ENCODE data around the gene LSM4. TPM values are rescaled to one million over a fixed set of nuclear protein-coding genes. Genes with fewer than 3 reads are reported as not detected.

Gene LSM4
- total and polyA plus RNA-seq, 10 of the 15 experiments (the other 5 are each of a cell fraction or from before 2014, with no cell fraction given): 12.6 to 652 (median 217) TPM

DNA sequence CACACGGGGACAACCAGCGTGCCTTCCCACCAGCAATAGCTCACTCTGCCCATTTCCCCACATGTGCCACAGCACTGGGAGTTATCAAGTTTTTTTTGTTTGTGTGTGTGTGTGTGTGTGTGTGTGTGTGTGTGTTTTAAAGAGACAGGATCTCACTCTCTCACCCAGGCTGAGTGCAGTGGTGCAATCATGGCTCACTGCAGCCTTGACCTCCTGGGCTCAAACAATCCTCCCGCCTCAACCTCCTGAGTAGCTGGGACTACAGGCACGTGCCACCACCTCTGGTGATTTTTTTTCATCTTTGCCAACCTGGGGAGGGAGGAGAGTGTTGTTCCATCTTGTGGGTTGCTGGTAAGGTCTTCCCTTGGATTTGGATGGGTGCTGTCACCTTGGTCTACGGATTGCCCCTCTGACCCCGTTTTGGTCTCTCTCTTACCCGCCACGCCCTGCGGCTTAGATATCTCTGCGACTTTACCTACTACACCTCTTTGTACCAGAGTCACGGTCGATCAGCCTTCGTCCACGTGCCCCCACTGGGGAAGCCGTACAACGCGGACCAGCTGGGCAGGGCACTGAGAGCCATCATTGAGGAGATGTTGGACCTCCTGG lies 40.2 kb upstream of the LSM4 start:
- no peaks in the 10 kb centered on the region; the same call in 2 of the 3 replicates for H3K9me3 ChIP-seq (replicated peaks; ENCODE audit: control insufficient read depth, insufficient read depth, low read length)
- H3K27ac ChIP-seq (ENCODE audit: control insufficient read depth, insufficient read depth): no peak overlapping the region
- CTCF ChIA-PET: no interaction called here
- RAD21 ChIA-PET (ENCODE audit: unreplicated experiment): no interaction called here
- no peak overlapping the region for H3K9ac ChIP-seq (ENCODE audit: control insufficient read depth, insufficient read depth, low read length)
- TF ChIP-seq ZZZ3 (IDR thresholded peaks at IDR 0.05; ENCODE audit: control insufficient read depth, insufficient read length, low read depth) (no peak), RB1 (IDR thresholded peaks at IDR 0.05; ENCODE audit: borderline replicate concordance) (no peak), YBX1 (IDR thresholded peaks at IDR 0.05) (no peak), ZNF24 (IDR thresholded peaks at IDR 0.05) (no peak), STAT3 (IDR thresholded peaks at IDR 0.05; ENCODE audit: low read depth, low read length) (no peak)
- TF ChIP-seq, protein P1, sequence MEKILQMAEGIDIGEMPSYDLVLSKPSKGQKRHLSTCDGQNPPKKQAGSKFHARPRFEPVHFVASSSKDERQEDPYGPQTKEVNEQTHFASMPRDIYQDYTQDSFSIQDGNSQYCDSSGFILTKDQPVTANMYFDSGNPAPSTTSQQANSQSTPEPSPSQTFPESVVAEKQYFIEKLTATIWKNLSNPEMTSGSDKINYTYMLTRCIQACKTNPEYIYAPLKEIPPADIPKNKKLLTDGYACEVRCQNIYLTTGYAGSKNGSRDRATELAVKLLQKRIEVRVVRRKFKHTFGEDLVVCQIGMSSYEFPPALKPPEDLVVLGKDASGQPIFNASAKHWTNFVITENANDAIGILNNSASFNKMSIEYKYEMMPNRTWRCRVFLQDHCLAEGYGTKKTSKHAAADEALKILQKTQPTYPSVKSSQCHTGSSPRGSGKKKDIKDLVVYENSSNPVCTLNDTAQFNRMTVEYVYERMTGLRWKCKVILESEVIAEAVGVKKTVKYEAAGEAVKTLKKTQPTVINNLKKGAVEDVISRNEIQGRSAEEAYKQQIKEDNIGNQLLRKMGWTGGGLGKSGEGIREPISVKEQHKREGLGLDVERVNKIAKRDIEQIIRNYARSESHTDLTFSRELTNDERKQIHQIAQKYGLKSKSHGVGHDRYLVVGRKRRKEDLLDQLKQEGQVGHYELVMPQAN (conservative IDR thresholded peaks at IDR 0.05): no peak
- TF ChIP-seq, protein P2, sequence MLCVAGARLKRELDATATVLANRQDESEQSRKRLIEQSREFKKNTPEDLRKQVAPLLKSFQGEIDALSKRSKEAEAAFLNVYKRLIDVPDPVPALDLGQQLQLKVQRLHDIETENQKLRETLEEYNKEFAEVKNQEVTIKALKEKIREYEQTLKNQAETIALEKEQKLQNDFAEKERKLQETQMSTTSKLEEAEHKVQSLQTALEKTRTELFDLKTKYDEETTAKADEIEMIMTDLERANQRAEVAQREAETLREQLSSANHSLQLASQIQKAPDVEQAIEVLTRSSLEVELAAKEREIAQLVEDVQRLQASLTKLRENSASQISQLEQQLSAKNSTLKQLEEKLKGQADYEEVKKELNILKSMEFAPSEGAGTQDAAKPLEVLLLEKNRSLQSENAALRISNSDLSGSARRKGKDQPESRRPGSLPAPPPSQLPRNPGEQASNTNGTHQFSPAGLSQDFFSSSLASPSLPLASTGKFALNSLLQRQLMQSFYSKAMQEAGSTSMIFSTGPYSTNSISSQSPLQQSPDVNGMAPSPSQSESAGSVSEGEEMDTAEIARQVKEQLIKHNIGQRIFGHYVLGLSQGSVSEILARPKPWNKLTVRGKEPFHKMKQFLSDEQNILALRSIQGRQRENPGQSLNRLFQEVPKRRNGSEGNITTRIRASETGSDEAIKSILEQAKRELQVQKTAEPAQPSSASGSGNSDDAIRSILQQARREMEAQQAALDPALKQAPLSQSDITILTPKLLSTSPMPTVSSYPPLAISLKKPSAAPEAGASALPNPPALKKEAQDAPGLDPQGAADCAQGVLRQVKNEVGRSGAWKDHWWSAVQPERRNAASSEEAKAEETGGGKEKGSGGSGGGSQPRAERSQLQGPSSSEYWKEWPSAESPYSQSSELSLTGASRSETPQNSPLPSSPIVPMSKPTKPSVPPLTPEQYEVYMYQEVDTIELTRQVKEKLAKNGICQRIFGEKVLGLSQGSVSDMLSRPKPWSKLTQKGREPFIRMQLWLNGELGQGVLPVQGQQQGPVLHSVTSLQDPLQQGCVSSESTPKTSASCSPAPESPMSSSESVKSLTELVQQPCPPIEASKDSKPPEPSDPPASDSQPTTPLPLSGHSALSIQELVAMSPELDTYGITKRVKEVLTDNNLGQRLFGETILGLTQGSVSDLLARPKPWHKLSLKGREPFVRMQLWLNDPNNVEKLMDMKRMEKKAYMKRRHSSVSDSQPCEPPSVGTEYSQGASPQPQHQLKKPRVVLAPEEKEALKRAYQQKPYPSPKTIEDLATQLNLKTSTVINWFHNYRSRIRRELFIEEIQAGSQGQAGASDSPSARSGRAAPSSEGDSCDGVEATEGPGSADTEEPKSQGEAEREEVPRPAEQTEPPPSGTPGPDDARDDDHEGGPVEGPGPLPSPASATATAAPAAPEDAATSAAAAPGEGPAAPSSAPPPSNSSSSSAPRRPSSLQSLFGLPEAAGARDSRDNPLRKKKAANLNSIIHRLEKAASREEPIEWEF (IDR thresholded peaks at IDR 0.05; ENCODE audit: insufficient replicate concordance, low read depth, low read length): no peak
- TF ChIP-seq, protein P3, sequence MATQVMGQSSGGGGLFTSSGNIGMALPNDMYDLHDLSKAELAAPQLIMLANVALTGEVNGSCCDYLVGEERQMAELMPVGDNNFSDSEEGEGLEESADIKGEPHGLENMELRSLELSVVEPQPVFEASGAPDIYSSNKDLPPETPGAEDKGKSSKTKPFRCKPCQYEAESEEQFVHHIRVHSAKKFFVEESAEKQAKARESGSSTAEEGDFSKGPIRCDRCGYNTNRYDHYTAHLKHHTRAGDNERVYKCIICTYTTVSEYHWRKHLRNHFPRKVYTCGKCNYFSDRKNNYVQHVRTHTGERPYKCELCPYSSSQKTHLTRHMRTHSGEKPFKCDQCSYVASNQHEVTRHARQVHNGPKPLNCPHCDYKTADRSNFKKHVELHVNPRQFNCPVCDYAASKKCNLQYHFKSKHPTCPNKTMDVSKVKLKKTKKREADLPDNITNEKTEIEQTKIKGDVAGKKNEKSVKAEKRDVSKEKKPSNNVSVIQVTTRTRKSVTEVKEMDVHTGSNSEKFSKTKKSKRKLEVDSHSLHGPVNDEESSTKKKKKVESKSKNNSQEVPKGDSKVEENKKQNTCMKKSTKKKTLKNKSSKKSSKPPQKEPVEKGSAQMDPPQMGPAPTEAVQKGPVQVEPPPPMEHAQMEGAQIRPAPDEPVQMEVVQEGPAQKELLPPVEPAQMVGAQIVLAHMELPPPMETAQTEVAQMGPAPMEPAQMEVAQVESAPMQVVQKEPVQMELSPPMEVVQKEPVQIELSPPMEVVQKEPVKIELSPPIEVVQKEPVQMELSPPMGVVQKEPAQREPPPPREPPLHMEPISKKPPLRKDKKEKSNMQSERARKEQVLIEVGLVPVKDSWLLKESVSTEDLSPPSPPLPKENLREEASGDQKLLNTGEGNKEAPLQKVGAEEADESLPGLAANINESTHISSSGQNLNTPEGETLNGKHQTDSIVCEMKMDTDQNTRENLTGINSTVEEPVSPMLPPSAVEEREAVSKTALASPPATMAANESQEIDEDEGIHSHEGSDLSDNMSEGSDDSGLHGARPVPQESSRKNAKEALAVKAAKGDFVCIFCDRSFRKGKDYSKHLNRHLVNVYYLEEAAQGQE (IDR thresholded peaks at IDR 0.05; ENCODE audit: low read depth, low read length): no peak
- TF ChIP-seq, protein P4, sequence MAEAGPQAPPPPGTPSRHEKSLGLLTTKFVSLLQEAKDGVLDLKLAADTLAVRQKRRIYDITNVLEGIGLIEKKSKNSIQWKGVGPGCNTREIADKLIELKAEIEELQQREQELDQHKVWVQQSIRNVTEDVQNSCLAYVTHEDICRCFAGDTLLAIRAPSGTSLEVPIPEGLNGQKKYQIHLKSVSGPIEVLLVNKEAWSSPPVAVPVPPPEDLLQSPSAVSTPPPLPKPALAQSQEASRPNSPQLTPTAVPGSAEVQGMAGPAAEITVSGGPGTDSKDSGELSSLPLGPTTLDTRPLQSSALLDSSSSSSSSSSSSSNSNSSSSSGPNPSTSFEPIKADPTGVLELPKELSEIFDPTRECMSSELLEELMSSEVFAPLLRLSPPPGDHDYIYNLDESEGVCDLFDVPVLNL (IDR thresholded peaks at IDR 0.05; ENCODE audit: low read depth, low read length): no peak
- POLR2A ChIA-PET: interaction anchor here (0.6 kb wide), 3 partner anchors 15 to 303 kb away, joined by 3 to 4 read pairs (median 4); no protein-coding TSS in a partner anchor
- no peaks in the 10 kb centered on the region for H4K20me1 ChIP-seq (ENCODE audit: control insufficient read depth, insufficient read depth)
- 91% methylated on average over 17 of the region's 17 CpGs for WGBS (ENCODE audit: insufficient coverage, insufficient replicate concordance, low lambda C conversion rate, missing lambda C conversion rate)
- no peaks in the 10 kb centered on the region for H3K27me3 ChIP-seq (replicated peaks in 1 of 2; ENCODE audit: control insufficient read depth in 2 of 2, insufficient read depth in 2 of 2, low read length in 1 of 2)
- no peak for FAIRE-seq
- no peak overlapping the region for H2AFZ ChIP-seq (ENCODE audit: control insufficient read depth, low read depth, low read length)
- peaks cover 11% of the 10 kb centered on the region for H3K4me1 ChIP-seq (ENCODE audit: control insufficient read depth, insufficient read depth, low read length)
- H3K79me2 ChIP-seq (ENCODE audit: control insufficient read depth, insufficient read depth, low read length): no peaks in the 10 kb centered on the region
- DNase-seq (ENCODE audit: low read depth, low spot score): no peak
- H3K4me3 ChIP-seq: no peak overlapping the region
- ATAC-seq: no peak
- no peak overlapping the region for H3K4me2 ChIP-seq (ENCODE audit: control insufficient read depth, insufficient read depth)
- no TSS peak for BruUV-seq (replicated peaks)
- in situ Hi-C loops (cut with MboI): no loop called here
- peaks cover 0 to 10% of the 10 kb centered on the region in 2 experiments for H3K36me3 ChIP-seq (ENCODE audit: control insufficient read depth in 2 of 2, insufficient read depth in 2 of 2, low read length in 1 of 2)
- intact Hi-C loops (cut with micrococcal nuclease; ENCODE audit: unreplicated experiment): no loop called here
- SMC1A ChIA-PET (ENCODE audit: uncharacterized antibody, unreplicated experiment): interaction anchor here (1.2 kb wide), 1 partner anchor 26 kb away, joined by 3 read pairs; no protein-coding TSS in a partner anchor
